ENCODE results near the gene DNMBP.

DNMBP gene

GRCh38 chr10:100009793-100010676, at the start of gene DNMBP:
DNMBP (minus strand) TSS chr10:100009947; CDS start chr10:99972124, 37,823 bp downstream.
- Histone ChIP-seq H3K4me1 (ENCODE audit: control insufficient read depth in 1 of 2, insufficient read depth in 2 of 2, low read length in 2 of 2) (peaks cover 22 to 33% of the 10 kb centered on the region in 2 donors), H3K9ac (ENCODE audit: low read depth in 1 of 2, low read length in 2 of 2) (peak within 1 kb of the TSS; percentile 88), H3K4me3 (ENCODE audit: low read depth in 1 of 2, low read length in 2 of 2) (peak within 1 kb of the TSS; percentile 96 to 99), H3K27me3 (ENCODE audit: control insufficient read depth in 1 of 2, insufficient read depth in 2 of 2, low read length in 2 of 2) (no peaks in the 10 kb centered on the region), H3K27ac (ENCODE audit: low read depth, low read length) (peak within 1 kb of the TSS; percentile 67), H3K9me3 (ENCODE audit: control insufficient read depth in 1 of 2, low read length in 2 of 2) (no peaks in the 10 kb centered on the region), H3K36me3 (ENCODE audit: control insufficient read depth in 1 of 2, insufficient read depth in 2 of 2, low read length in 2 of 2) (no peaks in the 10 kb centered on the region)

- Histone ChIP-seq H3K36me3 (ENCODE audit: control insufficient read depth in 1 of 2, insufficient read depth in 2 of 2, low read length in 2 of 2) (no peaks in the 10 kb centered on the region), H3K4me1 (ENCODE audit: control insufficient read depth in 1 of 2, insufficient read depth in 2 of 2, low read length in 2 of 2) (no peaks in the 10 kb centered on the region), H3K27me3 (ENCODE audit: control insufficient read depth in 1 of 2, insufficient read depth in 2 of 2, low read length in 2 of 2) (no peaks in the 10 kb centered on the region), H3K9ac (ENCODE audit: low read depth in 1 of 2, low read length in 2 of 2) (no peak overlapping the region), H3K27ac (ENCODE audit: low read depth, low read length) (no peak overlapping the region), H3K4me3 (ENCODE audit: low read depth in 1 of 2, low read length in 2 of 2) (no peak overlapping the region), H3K9me3 (ENCODE audit: control insufficient read depth in 1 of 2, low read length in 2 of 2) (no peaks in the 10 kb centered on the region)
These were observed 48.2 kb upstream of the DNMBP start for GRCh38 chr10:100057948-100058347.

GRCh38 chr10:100053686-100054460, 44.1 kb upstream of the DNMBP start:
- H3K4me1 ChIP-seq (ENCODE audit: control insufficient read depth in 1 of 2, insufficient read depth in 2 of 2, low read length in 2 of 2): no peaks in the 10 kb centered on the region
- no peaks in the 10 kb centered on the region for H3K9me3 ChIP-seq (ENCODE audit: control insufficient read depth in 1 of 2, low read length in 2 of 2)
- H3K9ac ChIP-seq (ENCODE audit: low read depth in 1 of 2, low read length in 2 of 2): no peak overlapping the region
- no peak overlapping the region for H3K4me3 ChIP-seq (ENCODE audit: low read depth in 1 of 2, low read length in 2 of 2)
- H3K36me3 ChIP-seq (ENCODE audit: control insufficient read depth in 1 of 2, insufficient read depth in 2 of 2, low read length in 2 of 2): no peaks in the 10 kb centered on the region
- H3K27ac ChIP-seq (ENCODE audit: low read depth, low read length): no peak overlapping the region
- no peaks in the 10 kb centered on the region for H3K27me3 ChIP-seq (ENCODE audit: control insufficient read depth in 1 of 2, insufficient read depth in 2 of 2, low read length in 2 of 2)

- Histone ChIP-seq H3K4me3 (ENCODE audit: low read depth in 1 of 2, low read length in 2 of 2) (no peak overlapping the region), H3K27ac (ENCODE audit: low read depth, low read length) (no peak overlapping the region), H3K27me3 (ENCODE audit: control insufficient read depth in 1 of 2, insufficient read depth in 2 of 2, low read length in 2 of 2) (no peaks in the 10 kb centered on the region), H3K36me3 (ENCODE audit: control insufficient read depth in 1 of 2, insufficient read depth in 2 of 2, low read length in 2 of 2) (no peaks in the 10 kb centered on the region), H3K9me3 (ENCODE audit: control insufficient read depth in 1 of 2, low read length in 2 of 2) (no peaks in the 10 kb centered on the region), H3K4me1 (ENCODE audit: control insufficient read depth in 1 of 2, insufficient read depth in 2 of 2, low read length in 2 of 2) (peaks cover 9 to 15% of the 10 kb centered on the region in 2 donors), H3K9ac (ENCODE audit: low read depth in 1 of 2, low read length in 2 of 2) (no peak overlapping the region)
These were observed 36.3 kb upstream of the DNMBP start for GRCh38 chr10:100046021-100046486.

GRCh38 chr10:100045592-100045991, 35.8 kb upstream of the DNMBP start:
- Histone ChIP-seq H3K27ac (ENCODE audit: low read depth, low read length) (no peak overlapping the region), H3K27me3 (ENCODE audit: control insufficient read depth in 1 of 2, insufficient read depth in 2 of 2, low read length in 2 of 2) (no peaks in the 10 kb centered on the region), H3K9ac (ENCODE audit: low read depth in 1 of 2, low read length in 2 of 2) (no peak overlapping the region), H3K36me3 (ENCODE audit: control insufficient read depth in 1 of 2, insufficient read depth in 2 of 2, low read length in 2 of 2) (no peaks in the 10 kb centered on the region), H3K4me3 (ENCODE audit: low read depth in 1 of 2, low read length in 2 of 2) (no peak overlapping the region), H3K9me3 (ENCODE audit: control insufficient read depth in 1 of 2, low read length in 2 of 2) (no peaks in the 10 kb centered on the region), H3K4me1 (ENCODE audit: control insufficient read depth in 1 of 2, insufficient read depth in 2 of 2, low read length in 2 of 2) (peaks cover 9 to 15% of the 10 kb centered on the region in 2 donors)

- Histone ChIP-seq H3K4me3 (ENCODE audit: low read depth in 1 of 2, low read length in 2 of 2) (peak overlapping the region in 1 of 2 donors; percentile 3), H3K36me3 (ENCODE audit: control insufficient read depth in 1 of 2, insufficient read depth in 2 of 2, low read length in 2 of 2) (no peaks in the 10 kb centered on the region), H3K27ac (ENCODE audit: low read depth, low read length) (no peak overlapping the region), H3K4me1 (ENCODE audit: control insufficient read depth in 1 of 2, insufficient read depth in 2 of 2, low read length in 2 of 2) (peaks cover 12 to 21% of the 10 kb centered on the region in 2 donors), H3K27me3 (ENCODE audit: control insufficient read depth in 1 of 2, insufficient read depth in 2 of 2, low read length in 2 of 2) (no peaks in the 10 kb centered on the region), H3K9ac (ENCODE audit: low read depth in 1 of 2, low read length in 2 of 2) (peak overlapping the region in 1 of 2 donors; percentile 32), H3K9me3 (ENCODE audit: control insufficient read depth in 1 of 2, low read length in 2 of 2) (no peaks in the 10 kb centered on the region)
These were observed 34.0 kb upstream of the DNMBP start for GRCh38 chr10:100043796-100044195.

- Histone ChIP-seq H3K27me3 (ENCODE audit: control insufficient read depth in 1 of 2, insufficient read depth in 2 of 2, low read length in 2 of 2) (no peaks in the 10 kb centered on the region), H3K27ac (ENCODE audit: low read depth, low read length) (no peak overlapping the region), H3K4me3 (ENCODE audit: low read depth in 1 of 2, low read length in 2 of 2) (no peak overlapping the region), H3K9ac (ENCODE audit: low read depth in 1 of 2, low read length in 2 of 2) (no peak overlapping the region), H3K36me3 (ENCODE audit: control insufficient read depth in 1 of 2, insufficient read depth in 2 of 2, low read length in 2 of 2) (no peaks in the 10 kb centered on the region), H3K9me3 (ENCODE audit: control insufficient read depth in 1 of 2, low read length in 2 of 2) (no peaks in the 10 kb centered on the region), H3K4me1 (ENCODE audit: control insufficient read depth in 1 of 2, insufficient read depth in 2 of 2, low read length in 2 of 2) (peaks cover 16 to 24% of the 10 kb centered on the region in 2 donors)
These were observed 33.6 kb upstream of the DNMBP start for GRCh38 chr10:100043344-100043743.

GRCh38 chr10:100041306-100042002, 31.7 kb upstream of the DNMBP start:
- Histone ChIP-seq H3K27ac (ENCODE audit: low read depth, low read length) (no peak overlapping the region), H3K27me3 (ENCODE audit: control insufficient read depth in 1 of 2, insufficient read depth in 2 of 2, low read length in 2 of 2) (no peaks in the 10 kb centered on the region), H3K36me3 (ENCODE audit: control insufficient read depth in 1 of 2, insufficient read depth in 2 of 2, low read length in 2 of 2) (no peaks in the 10 kb centered on the region), H3K9me3 (ENCODE audit: control insufficient read depth in 1 of 2, low read length in 2 of 2) (no peaks in the 10 kb centered on the region), H3K4me3 (ENCODE audit: low read depth in 1 of 2, low read length in 2 of 2) (no peak overlapping the region), H3K4me1 (ENCODE audit: control insufficient read depth in 1 of 2, insufficient read depth in 2 of 2, low read length in 2 of 2) (peaks cover 22 to 31% of the 10 kb centered on the region in 2 donors), H3K9ac (ENCODE audit: low read depth in 1 of 2, low read length in 2 of 2) (no peak overlapping the region)

- no peaks in the 10 kb centered on the region for H3K9me3 ChIP-seq (ENCODE audit: control insufficient read depth in 1 of 2, low read length in 2 of 2)
- peaks cover 17% of the 10 kb centered on the region in 2 donors for H3K4me1 ChIP-seq (ENCODE audit: control insufficient read depth in 1 of 2, insufficient read depth in 2 of 2, low read length in 2 of 2)
- H3K4me3 ChIP-seq (ENCODE audit: low read depth in 1 of 2, low read length in 2 of 2): peak overlapping the region; percentile 13 to 38
- no peak overlapping the region for H3K9ac ChIP-seq (ENCODE audit: low read depth in 1 of 2, low read length in 2 of 2)
- no peaks in the 10 kb centered on the region for H3K36me3 ChIP-seq (ENCODE audit: control insufficient read depth in 1 of 2, insufficient read depth in 2 of 2, low read length in 2 of 2)
- no peaks in the 10 kb centered on the region for H3K27me3 ChIP-seq (ENCODE audit: control insufficient read depth in 1 of 2, insufficient read depth in 2 of 2, low read length in 2 of 2)
- H3K27ac ChIP-seq (ENCODE audit: low read depth, low read length): no peak overlapping the region
These were observed 28.9 kb upstream of the DNMBP start for GRCh38 chr10:100038561-100039071.

All from duodenal mucosa (tissue), 2 donors.